IPS DF 6.9 (cell line): ENCODE measurements around the gene KLF14.
"Not testable (repeated sequence)": the region's sequence is repeated elsewhere in the genome, so short reads cannot be mapped to it uniquely, and the experiment has no call there.

ENCODE experiments used
- DNase-seq: peaks from one replicate; pipeline ENCODE4 v3.0.0-alpha.2; 2013; ENCODE audit warnings: low read depth, low spot score
- H3K27ac ChIP-seq: one replicate; pipeline ENCODE4 v1.5.1; 2013; ENCODE audit warnings: low read length, control low read depth
- H3K27me3 ChIP-seq: 2 replicates; pipeline ENCODE4 v1.6.1; 2013; ENCODE audit warnings: mild to moderate bottlenecking, low read length; ENCODE audit not compliant: control insufficient read depth, insufficient read depth
- H3K36me3 ChIP-seq: 2 replicates; pipeline ENCODE4 v1.6.1; 2013; ENCODE audit warnings: low read length; ENCODE audit not compliant: control insufficient read depth, insufficient read depth
- H3K4me1 ChIP-seq: 2 replicates; pipeline ENCODE4 v1.6.1; 2013; ENCODE audit warnings: low read length; ENCODE audit not compliant: control insufficient read depth, insufficient read depth
- H3K4me3 ChIP-seq: 2 replicates; pipeline ENCODE4 v1.5.1; 2013; ENCODE audit warnings: mild to moderate bottlenecking, low read length
- H3K9me3 ChIP-seq: 2 replicates; pipeline ENCODE4 v1.6.1; 2013; ENCODE audit warnings: low read length, inconsistent platforms; ENCODE audit not compliant: control insufficient read depth, insufficient read depth
- WGBS: extraction: QIAGEN DNeasy Blood & Tissue Kit; methylation state at CpG from one replicate; pipeline ENCODE4 v1.1.7; 2013; ENCODE audit warnings: mixed read lengths, missing lambda C conversion rate; ENCODE audit not compliant: insufficient read length, insufficient coverage; 5-methylcytosine and 5-hydroxymethylcytosine counted together

Gene KLF14

DNA sequence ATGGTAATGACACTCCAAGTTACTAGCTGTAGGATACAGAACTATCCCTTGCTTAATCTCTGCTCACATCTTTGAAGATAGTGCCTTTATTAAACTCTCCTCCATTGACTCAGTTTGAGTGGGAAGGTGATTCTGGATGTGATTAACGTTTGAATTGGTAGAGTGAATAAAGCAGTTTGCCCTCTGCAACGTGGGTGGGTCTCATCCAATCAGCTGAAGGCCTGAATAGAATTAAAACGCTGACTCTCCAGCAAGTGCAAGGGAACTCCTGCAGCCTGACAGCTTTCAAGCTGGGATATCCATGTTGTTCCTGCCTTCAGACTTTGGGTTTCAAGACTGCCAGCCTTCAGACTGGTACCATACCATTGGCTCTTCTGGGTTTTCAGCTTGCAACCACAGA, 21.6 kb downstream of the KLF14 start:
- H3K4me1 ChIP-seq: no peaks in the 10 kb centered on the region
- WGBS: no CpG with 5 or more reads among the region's 3 CpGs
- no peak overlapping the region for H3K4me3 ChIP-seq
- H3K27ac ChIP-seq: no peak overlapping the region
- no peaks in the 10 kb centered on the region for H3K27me3 ChIP-seq
- H3K36me3 ChIP-seq: no peaks in the 10 kb centered on the region
- DNase-seq: no peak
- no peaks in the 10 kb centered on the region for H3K9me3 ChIP-seq

DNA sequence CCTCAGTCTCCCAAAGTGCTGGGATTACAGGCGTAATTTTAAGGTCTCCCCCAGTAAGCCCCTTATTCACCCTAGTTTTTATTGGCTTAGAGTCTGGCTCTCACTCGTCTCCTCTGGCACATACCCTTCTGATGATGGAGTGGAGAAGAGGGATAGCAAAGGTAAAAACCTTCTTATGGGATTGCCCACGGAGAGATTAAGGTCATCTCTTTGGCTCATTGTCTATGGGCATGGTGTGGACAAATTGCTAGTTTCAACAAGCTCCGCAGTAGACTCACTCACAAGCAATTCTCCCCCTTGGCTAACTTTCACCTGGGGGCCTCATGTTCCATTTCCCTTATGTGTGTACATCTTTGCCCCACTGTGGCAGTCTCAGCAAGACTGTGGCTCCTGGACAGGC, 25.2 kb downstream of the KLF14 start:
- H3K27me3 ChIP-seq: no peaks in the 10 kb centered on the region
- H3K27ac ChIP-seq: no peak overlapping the region
- H3K4me3 ChIP-seq: no peak overlapping the region
- no peaks in the 10 kb centered on the region for H3K4me1 ChIP-seq
- WGBS: no CpG with 5 or more reads among the region's 4 CpGs
- H3K9me3 ChIP-seq: no peaks in the 10 kb centered on the region
- H3K36me3 ChIP-seq: no peaks in the 10 kb centered on the region
- no peak for DNase-seq

DNA sequence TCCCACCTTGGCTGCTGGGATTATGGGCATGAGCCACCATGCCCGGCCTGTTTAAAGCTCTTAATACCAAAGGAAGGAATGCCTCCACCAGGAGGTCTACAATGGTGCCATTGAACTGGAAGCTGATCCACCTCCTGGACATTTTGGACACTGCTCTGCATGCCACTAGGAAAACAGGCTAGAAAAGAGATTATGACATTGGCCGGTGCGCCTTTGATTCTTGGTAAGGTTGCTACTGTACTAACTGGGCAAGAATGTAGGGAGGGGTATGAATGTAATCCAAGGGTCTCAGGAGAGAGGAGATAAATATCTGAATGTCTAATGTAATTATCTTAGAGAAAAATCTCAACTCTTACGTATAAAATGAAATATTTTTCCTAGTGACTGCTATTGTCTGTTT, 26.0 kb downstream of the KLF14 start:
- no peaks in the 10 kb centered on the region for H3K4me1 ChIP-seq
- H3K27me3 ChIP-seq: no peaks in the 10 kb centered on the region
- H3K36me3 ChIP-seq: no peaks in the 10 kb centered on the region
- no peak overlapping the region for H3K27ac ChIP-seq
- H3K4me3 ChIP-seq: no peak overlapping the region
- no peak for DNase-seq
- WGBS: no CpG with 5 or more reads among the region's 4 CpGs
- H3K9me3 ChIP-seq: no peaks in the 10 kb centered on the region

DNA sequence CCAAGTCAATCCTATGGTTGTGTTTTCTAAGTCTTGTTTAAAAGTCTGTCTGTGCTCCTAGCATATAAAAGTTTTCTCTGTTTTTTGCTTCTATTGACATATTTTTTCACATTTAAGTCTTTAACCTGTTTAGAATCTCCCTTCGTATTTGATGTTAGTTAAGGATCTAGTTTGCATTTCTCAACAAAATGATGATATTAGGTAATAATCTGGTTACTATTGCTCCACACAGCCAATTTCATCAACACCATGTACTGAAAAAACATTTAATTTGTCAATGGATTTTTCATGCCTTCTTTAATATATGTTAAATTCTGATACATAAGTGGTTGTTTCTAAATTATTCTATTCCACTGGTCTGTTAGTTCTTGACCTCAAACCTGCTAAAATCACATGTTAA, 30.2 kb downstream of the KLF14 start:
- no CpG with 5 or more reads among the region's 1 CpG for WGBS

DNA sequence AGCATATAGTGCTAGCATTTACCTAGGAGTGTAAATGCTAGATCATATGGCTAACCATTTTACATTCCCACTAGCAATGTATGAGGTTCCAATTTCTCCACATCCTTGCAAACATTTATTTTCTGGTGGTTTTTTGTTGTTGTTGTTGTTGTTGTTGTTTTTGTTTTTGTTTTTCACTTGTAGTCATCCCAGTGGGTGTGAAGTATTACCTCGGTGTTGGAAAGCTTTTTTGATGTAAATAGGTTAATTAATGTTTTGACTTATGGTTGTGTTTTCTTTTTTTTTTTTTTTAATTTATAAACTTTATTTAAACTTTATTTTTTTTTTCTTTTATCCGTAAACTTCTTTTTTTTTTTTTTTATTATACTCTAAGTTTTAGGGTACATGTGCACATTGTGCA, 32.4 kb downstream of the KLF14 start:
- no peaks in the 10 kb centered on the region for H3K36me3 ChIP-seq
- no CpG with 5 or more reads among the region's 2 CpGs for WGBS
- no peak overlapping the region for H3K27ac ChIP-seq
- H3K4me1 ChIP-seq: no peaks in the 10 kb centered on the region
- H3K4me3 ChIP-seq: no peak overlapping the region
- DNase-seq: no peak
- H3K27me3 ChIP-seq: no peaks in the 10 kb centered on the region
- no peaks in the 10 kb centered on the region for H3K9me3 ChIP-seq

More for the DNA sequence above, 30.2 kb downstream of the KLF14 start:
- Histone ChIP-seq H3K4me1 (no peaks in the 10 kb centered on the region), H3K27me3 (no peaks in the 10 kb centered on the region), H3K9me3 (no peaks in the 10 kb centered on the region), H3K4me3 (no peak overlapping the region), H3K36me3 (no peaks in the 10 kb centered on the region), H3K27ac (no peak overlapping the region)
- no peak for DNase-seq

DNA sequence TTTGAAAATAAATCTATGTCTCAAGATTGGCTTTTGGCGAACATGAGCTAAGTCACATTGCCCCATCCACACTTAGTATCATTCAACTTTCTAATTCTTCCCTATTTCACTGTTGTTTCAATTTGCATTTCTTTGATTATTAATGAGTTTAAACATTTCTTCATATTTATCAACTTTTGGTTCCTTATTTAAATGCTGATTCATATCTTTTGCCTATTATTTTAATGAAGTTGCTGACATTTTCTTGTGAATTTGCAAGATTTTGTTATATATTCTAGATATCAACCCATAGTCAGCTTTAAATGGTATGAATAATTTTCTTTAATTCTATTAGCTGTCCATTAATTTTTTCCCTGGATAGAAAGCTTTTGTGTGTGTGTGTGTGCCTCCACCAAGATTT, 33.2 kb downstream of the KLF14 start:
- no CpG with 5 or more reads among the region's 1 CpG for WGBS

DNA sequence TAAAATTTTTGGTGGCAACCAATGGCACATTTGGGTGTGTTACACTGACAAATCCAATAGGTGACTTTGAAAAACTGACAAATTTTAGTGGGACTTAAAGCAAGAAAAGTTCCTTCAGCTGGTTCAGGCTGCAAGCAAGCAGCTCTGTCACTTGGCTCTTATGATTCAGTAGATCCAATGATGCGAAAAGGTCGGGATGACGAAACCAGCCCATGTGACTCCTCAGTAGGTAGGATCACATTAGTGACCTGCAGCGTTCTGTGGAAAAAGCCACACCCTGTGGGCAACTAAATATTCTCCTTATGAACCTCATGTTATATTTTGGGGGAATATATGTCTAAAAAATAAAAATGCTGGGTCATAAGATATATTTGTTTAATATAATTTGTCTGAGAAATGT, 34.3 kb downstream of the KLF14 start:
- H3K36me3 ChIP-seq: no peaks in the 10 kb centered on the region
- no peaks in the 10 kb centered on the region for H3K27me3 ChIP-seq
- WGBS: no CpG with 5 or more reads among the region's 4 CpGs
- no peak for DNase-seq
- no peak overlapping the region for H3K4me3 ChIP-seq
- no peaks in the 10 kb centered on the region for H3K9me3 ChIP-seq
- no peaks in the 10 kb centered on the region for H3K4me1 ChIP-seq
- H3K27ac ChIP-seq: no peak overlapping the region

More for the DNA sequence above, 33.2 kb downstream of the KLF14 start:
- Histone ChIP-seq H3K4me1 (no peaks in the 10 kb centered on the region), H3K36me3 (no peaks in the 10 kb centered on the region), H3K27ac (no peak overlapping the region), H3K9me3 (no peaks in the 10 kb centered on the region), H3K27me3 (no peaks in the 10 kb centered on the region), H3K4me3 (no peak overlapping the region)
- DNase-seq: no peak

DNA sequence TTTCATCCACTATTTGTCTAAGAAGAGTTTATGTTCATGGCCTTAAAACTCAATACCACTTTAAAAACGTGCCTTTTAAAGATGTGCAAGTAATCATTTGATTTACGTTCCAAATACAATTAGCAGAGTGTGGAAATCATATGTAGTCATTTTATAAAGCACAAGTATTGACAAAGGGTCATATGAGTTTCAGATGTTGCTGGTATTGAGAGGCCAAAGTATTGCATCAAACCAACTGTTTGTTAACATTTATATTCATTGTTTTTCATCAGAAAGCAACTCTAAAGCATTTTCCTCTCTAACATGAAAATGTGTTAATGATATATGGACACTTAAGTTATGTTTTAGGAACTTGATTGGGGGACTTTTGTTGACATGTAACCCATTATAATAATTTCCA, 36.2 kb downstream of the KLF14 start:
- H3K27me3 ChIP-seq: no peaks in the 10 kb centered on the region
- H3K36me3 ChIP-seq: no peaks in the 10 kb centered on the region
- no peaks in the 10 kb centered on the region for H3K9me3 ChIP-seq
- no peak overlapping the region for H3K4me3 ChIP-seq
- WGBS: no CpG with 5 or more reads among the region's 2 CpGs
- no peak overlapping the region for H3K27ac ChIP-seq
- DNase-seq: no peak
- H3K4me1 ChIP-seq: no peaks in the 10 kb centered on the region

DNA sequence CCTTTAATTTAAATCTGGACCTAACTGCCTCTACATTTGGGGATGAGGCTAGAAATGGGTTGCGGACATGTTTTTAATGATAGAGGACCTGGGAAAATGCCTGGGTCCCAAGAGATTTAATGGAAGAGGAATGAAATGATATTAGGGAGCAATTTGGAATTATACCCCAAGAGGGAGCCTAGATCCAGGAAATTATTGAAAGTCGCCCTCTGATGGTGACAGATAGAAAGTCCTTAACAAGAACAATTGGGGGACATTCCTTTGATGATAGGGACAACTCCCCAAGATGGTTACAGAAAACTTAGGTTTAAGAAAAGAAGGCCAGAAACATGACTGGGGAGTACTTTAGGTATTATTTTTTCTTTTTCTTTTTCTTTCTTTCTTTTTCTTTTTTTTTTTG, 38.2 kb downstream of the KLF14 start:
- Histone ChIP-seq H3K9me3 (no peaks in the 10 kb centered on the region), H3K27ac (no peak overlapping the region), H3K27me3 (no peaks in the 10 kb centered on the region), H3K36me3 (no peaks in the 10 kb centered on the region), H3K4me1 (no peaks in the 10 kb centered on the region), H3K4me3 (no peak overlapping the region)
- WGBS: no CpG with 5 or more reads among the region's 2 CpGs
- peak; percentile 31 for DNase-seq

DNA sequence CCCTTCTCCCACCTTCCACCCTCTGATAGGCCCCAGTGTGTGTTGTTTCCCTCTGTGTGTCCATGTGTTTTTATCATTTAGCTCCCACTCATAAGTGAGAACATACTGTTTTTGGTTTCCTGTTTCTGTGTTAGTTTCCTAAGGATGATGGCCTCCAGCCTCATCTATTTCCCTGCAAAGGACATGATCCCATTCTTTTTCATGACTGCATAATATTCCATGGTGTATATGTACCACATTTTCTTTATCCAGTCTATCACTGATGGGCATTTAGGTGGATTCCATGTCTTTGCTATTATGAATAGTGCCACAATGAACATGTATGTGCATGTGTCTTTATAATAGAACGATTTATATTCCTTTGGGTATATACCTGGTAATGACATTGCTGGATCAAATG, 41.6 kb downstream of the KLF14 start:
- not testable (repeated sequence) for H3K27ac ChIP-seq, H3K36me3 ChIP-seq, H3K9me3 ChIP-seq, H3K4me3 ChIP-seq, H3K4me1 ChIP-seq, H3K27me3 ChIP-seq, DNase-seq
- WGBS: no CpG with 5 or more reads among the region's 1 CpG

DNA sequence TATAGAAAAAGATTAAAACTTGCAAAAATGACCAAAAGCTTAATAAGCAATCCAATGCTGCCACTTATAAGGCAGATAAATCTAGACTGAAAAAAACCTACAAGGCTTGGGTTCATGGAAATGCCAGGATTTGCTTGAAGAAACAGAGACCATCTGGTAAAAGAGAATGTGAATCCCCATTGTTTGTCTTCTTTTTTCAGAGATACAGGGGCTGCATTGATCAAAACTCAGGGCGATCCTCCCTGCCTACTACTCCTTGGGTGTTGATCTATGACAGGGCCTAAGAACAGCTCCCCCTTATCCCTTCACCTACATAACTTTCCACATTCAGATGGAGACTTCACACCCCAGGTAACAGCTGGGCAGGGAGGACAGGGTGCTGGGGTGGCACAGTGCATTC, 44.3 kb downstream of the KLF14 start:
- no peaks in the 10 kb centered on the region for H3K9me3 ChIP-seq
- DNase-seq: no peak
- WGBS: no CpG with 5 or more reads among the region's 1 CpG
- H3K4me1 ChIP-seq: no peaks in the 10 kb centered on the region
- H3K27ac ChIP-seq: no peak overlapping the region
- no peak overlapping the region for H3K4me3 ChIP-seq
- H3K27me3 ChIP-seq: no peaks in the 10 kb centered on the region
- no peaks in the 10 kb centered on the region for H3K36me3 ChIP-seq
